Esophagus squamous epithelium (tissue), 4 donors: ENCODE measurements around the gene CYP4F22.

Source experiments
- CTCF ChIP-seq, 6 experiments: fragments of 450-650 bp in 4 of 6; fragments of 200-600 bp in 2 of 6; sonication (generic) in 2 of 6; IDR thresholded peaks; one replicate each; pipeline ENCODE4 v1.5.1; 2016 to 2019; ENCODE audit warnings: antibody characterized with exemption in 6 of 6, mild to moderate bottlenecking in 4 of 6, moderate library complexity in 4 of 6
- POLR2A ChIP-seq, 4 donors: fragments of 450-650 bp; IDR thresholded peaks; one replicate each; pipeline ENCODE4 v1.6.1; 2017; ENCODE audit warnings: antibody characterized with exemption in 4 of 4, mild to moderate bottlenecking in 4 of 4, moderate library complexity in 3 of 4

GRCh38 chr19:15563325-15563794 is 55.0 kb downstream of the CYP4F22 start:
- TF ChIP-seq CTCF (IDR thresholded peaks at IDR 0.05) (no peak), POLR2A (IDR thresholded peaks at IDR 0.05) (no peak)
